ENCODE results near the gene ZBP1. TPM values are rescaled to one million over a fixed set of nuclear protein-coding genes. Genes with fewer than 3 reads are reported as not detected.

Gene ZBP1
- total and polyA plus RNA-seq, 8 donors, result 0.11 to 5.3 (median 0.39) TPM; not detected in 2

DNA sequence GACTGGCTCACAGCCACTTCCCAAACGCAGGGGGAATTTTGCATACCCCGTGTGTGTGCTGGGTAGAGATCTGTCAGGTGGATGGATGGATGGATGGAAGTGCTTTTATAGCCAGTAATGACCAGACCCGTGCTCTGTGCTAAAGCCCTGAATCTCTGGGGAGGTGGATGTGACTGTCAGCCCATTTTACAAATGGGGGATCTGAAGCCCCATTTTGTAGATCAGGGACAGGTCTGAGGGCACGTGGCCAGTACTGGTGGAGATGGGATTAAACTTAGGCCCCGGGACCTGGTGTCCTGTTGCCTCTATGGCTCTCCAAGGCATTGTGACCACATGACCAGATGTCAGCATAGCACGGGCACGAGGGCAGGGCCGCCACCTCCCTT, 38.2 kb upstream of the ZBP1 start:
- Histone ChIP-seq H3K36me3 (peaks cover 0 to 26% of the 10 kb centered on the region in 2 donors), H3K27me3 (no peaks in the 10 kb centered on the region), H3K4me3 (no peak overlapping the region), H3K4me1 (peaks cover 0 to 3% of the 10 kb centered on the region in 2 donors), H3K9me3 (no peaks in the 10 kb centered on the region), H3K27ac (no peak overlapping the region)
- ATAC-seq (no peak), DNase-seq (no peak)
- intact Hi-C loops (cut with DNase I), result loop anchor here in 1 of 2 donors (5.0 to 10.0 kb wide), 2 partner anchors 426 to 519 kb away; no protein-coding TSS in a partner anchor
- TF ChIP-seq, protein P1, sequence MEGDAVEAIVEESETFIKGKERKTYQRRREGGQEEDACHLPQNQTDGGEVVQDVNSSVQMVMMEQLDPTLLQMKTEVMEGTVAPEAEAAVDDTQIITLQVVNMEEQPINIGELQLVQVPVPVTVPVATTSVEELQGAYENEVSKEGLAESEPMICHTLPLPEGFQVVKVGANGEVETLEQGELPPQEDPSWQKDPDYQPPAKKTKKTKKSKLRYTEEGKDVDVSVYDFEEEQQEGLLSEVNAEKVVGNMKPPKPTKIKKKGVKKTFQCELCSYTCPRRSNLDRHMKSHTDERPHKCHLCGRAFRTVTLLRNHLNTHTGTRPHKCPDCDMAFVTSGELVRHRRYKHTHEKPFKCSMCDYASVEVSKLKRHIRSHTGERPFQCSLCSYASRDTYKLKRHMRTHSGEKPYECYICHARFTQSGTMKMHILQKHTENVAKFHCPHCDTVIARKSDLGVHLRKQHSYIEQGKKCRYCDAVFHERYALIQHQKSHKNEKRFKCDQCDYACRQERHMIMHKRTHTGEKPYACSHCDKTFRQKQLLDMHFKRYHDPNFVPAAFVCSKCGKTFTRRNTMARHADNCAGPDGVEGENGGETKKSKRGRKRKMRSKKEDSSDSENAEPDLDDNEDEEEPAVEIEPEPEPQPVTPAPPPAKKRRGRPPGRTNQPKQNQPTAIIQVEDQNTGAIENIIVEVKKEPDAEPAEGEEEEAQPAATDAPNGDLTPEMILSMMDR (IDR thresholded peaks at IDR 0.05), result no peak

- no peaks in the 10 kb centered on the region for H3K27me3 ChIP-seq
- peaks cover 0 to 29% of the 10 kb centered on the region in 2 donors for H3K36me3 ChIP-seq
- H3K4me3 ChIP-seq, result no peak overlapping the region
- TF ChIP-seq, protein P1 (IDR thresholded peaks at IDR 0.05), result no peak
- peak; percentile 59 for ATAC-seq
- H3K9me3 ChIP-seq, result no peaks in the 10 kb centered on the region
- peak in 3 of 4 donors; percentile 40 to 82 (median 60) for DNase-seq
- intact Hi-C loops (cut with DNase I), result loop anchor here in 1 of 2 donors (5.0 to 10.0 kb wide), 2 partner anchors 427 to 520 kb away; no protein-coding TSS in a partner anchor
- H3K27ac ChIP-seq, result no peak overlapping the region
- peaks cover 0 to 3% of the 10 kb centered on the region in 2 donors for H3K4me1 ChIP-seq
These were observed 37.6 kb upstream of the ZBP1 start for GRCh38 chr20:57657535-57658446.

DNA sequence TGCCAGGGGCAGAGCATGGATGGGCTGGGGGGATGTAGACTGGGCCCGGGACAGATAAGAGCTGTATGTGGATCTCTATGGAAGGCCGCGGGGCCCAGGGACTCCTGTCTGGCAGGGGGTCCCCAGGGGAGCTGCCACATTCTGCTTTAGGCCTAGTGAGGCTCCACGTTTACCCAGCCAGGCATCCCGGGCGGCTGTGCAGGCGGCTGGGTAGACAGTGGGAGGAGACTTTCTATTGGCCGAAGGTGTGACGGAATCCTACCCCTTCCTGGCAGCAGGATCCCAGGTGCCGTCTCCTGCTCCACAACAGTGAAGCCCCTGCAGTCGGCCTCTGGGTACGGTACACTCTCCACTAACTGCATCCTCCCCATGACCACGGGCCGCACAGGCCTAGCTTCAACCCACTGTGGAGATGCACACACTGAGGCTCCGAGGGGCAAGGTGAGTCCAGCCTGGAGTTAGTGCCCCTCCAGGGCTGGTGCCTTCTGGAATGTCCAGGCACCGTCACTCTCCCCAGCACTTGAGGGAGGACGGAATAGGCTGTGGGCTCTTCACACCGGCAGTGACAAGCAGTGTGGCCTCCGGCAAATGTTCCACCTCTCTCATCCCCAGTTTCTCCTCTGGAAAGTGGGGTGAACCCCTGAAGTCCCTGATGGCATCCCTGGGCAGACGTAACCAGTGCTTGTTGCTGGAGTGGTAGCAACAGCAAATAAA, 36.8 kb upstream of the ZBP1 start:
- Histone ChIP-seq H3K9me3 (no peaks in the 10 kb centered on the region), H3K27ac (no peak overlapping the region), H3K4me3 (no peak overlapping the region), H3K36me3 (peaks cover 0 to 37% of the 10 kb centered on the region in 2 donors), H3K27me3 (no peaks in the 10 kb centered on the region), H3K4me1 (peaks cover 0 to 3% of the 10 kb centered on the region in 2 donors)
- intact Hi-C loops (cut with DNase I), result loop anchor here in 1 of 2 donors (5.0 to 10.0 kb wide), 2 partner anchors 428 to 520 kb away; no protein-coding TSS in a partner anchor
- TF ChIP-seq, protein P1 (IDR thresholded peaks at IDR 0.05), result no peak
- DNase-seq (peak in 1 of 4 donors; percentile 19), ATAC-seq (no peak)

GRCh38 chr20:57656252-57656820, 36.1 kb upstream of the ZBP1 start:
- intact Hi-C loops (cut with DNase I), result loop anchor here in 1 of 2 donors (5.0 to 10.0 kb wide), 2 partner anchors 428 to 521 kb away; no protein-coding TSS in a partner anchor
- Histone ChIP-seq H3K9me3 (no peaks in the 10 kb centered on the region), H3K4me1 (peaks cover 0 to 2% of the 10 kb centered on the region in 2 donors), H3K4me3 (no peak overlapping the region), H3K36me3 (peaks cover 0 to 41% of the 10 kb centered on the region in 2 donors), H3K27me3 (no peaks in the 10 kb centered on the region), H3K27ac (no peak overlapping the region)
- DNase-seq, result peak in 1 of 4 donors; percentile 24
- no peak for ATAC-seq
- TF ChIP-seq, protein P1 (IDR thresholded peaks at IDR 0.05), result no peak
